SK-N-SH treated with all-trans-retinoic acid at 6 μM for 48 hours (cell line): Measurements from ENCODE around the gene PRPS2.

Experiments
- ARNTL ChIP-seq: fragments of 450-650 bp; formaldehyde crosslinking; IDR thresholded peaks from 2 replicates; pipeline ENCODE4 v1.5.0; 2020; ENCODE audit warnings: low read depth, mild to moderate bottlenecking, moderate library complexity, borderline replicate concordance
- CREB5 ChIP-seq: fragments of 250-450 bp; sonication (Bioruptor Pico); IDR thresholded peaks from 2 replicates; pipeline ENCODE4 v1.5.1; 2020; ENCODE audit warnings: low read depth, mild to moderate bottlenecking, moderate library complexity
- CSDC2 ChIP-seq: fragments of 250-450 bp; sonication (Bioruptor Pico); IDR thresholded peaks from 2 replicates; pipeline ENCODE4 v1.5.0; 2020; ENCODE audit warnings: mild to moderate bottlenecking, moderate library complexity
- GLIS3 ChIP-seq: fragments of 250-450 bp; sonication (Bioruptor Pico); IDR thresholded peaks from 2 replicates; pipeline ENCODE4 v1.5.0; 2020; ENCODE audit warnings: mild to moderate bottlenecking, moderate library complexity
- PATZ1 ChIP-seq: fragments of 250-450 bp; sonication (Bioruptor Pico); IDR thresholded peaks from 2 replicates; pipeline ENCODE4 v1.8.0; 2020; ENCODE audit warnings: mild to moderate bottlenecking, moderate library complexity, borderline replicate concordance
- RARB ChIP-seq: fragments of 250-450 bp; sonication (Bioruptor Pico); IDR thresholded peaks from 2 replicates; pipeline ENCODE4 v1.8.0; 2021; ENCODE audit warnings: mild to moderate bottlenecking, moderate library complexity
- SNAI2 ChIP-seq: fragments of 250-450 bp; sonication (Bioruptor Pico); IDR thresholded peaks from 2 replicates; pipeline ENCODE4 v1.5.0; 2020; ENCODE audit warnings: mild to moderate bottlenecking, moderate library complexity
- TSHZ2 ChIP-seq: fragments of 250-450 bp; sonication (Bioruptor Pico); IDR thresholded peaks from 2 replicates; pipeline ENCODE4 v1.5.0; 2020; ENCODE audit warnings: mild to moderate bottlenecking, moderate library complexity
- ZC3H10 ChIP-seq: fragments of 250-450 bp; sonication (Bioruptor Pico); IDR thresholded peaks from 2 replicates; pipeline ENCODE4 v1.5.1; 2021; ENCODE audit warnings: mild to moderate bottlenecking, moderate library complexity
- ZFP3 ChIP-seq: fragments of 250-450 bp; sonication (Bioruptor Pico); IDR thresholded peaks from 2 replicates; pipeline ENCODE4 v1.5.0; 2020; ENCODE audit warnings: mild to moderate bottlenecking, moderate library complexity
- ZFP30 ChIP-seq: fragments of 450-650 bp; formaldehyde crosslinking; IDR thresholded peaks from 2 replicates; pipeline ENCODE4 v1.5.0; 2022; ENCODE audit warnings: mild to moderate bottlenecking, moderate library complexity

GRCh38 chrX:12844319-12844718 lies 53.1 kb downstream of the PRPS2 start:
- TF ChIP-seq TSHZ2 (CRISPR knock-in tag) (no peak), PATZ1 (CRISPR knock-in tag) (no peak), ZFP30 (CRISPR knock-in tag) (no peak), CREB5 (CRISPR knock-in tag) (no peak), ZFP3 (CRISPR knock-in tag) (no peak), SNAI2 (CRISPR knock-in tag) (no peak), ZC3H10 (CRISPR knock-in tag) (no peak), CSDC2 (no peak), GLIS3 (no peak), RARB (CRISPR knock-in tag) (no peak), ARNTL (no peak)
